NT2/D1 (cell line): Measurements from ENCODE around the gene FARSB.
A peak's percentile ranks its signal among the peaks of the same experiment; 100 is the strongest.

ENCODE experiments used
- DNase-seq: peaks from one replicate; pipeline ENCODE4 v3.0.0-alpha.2; 2011; ENCODE audit warnings: low read depth, low spot score
- H3K27me3 ChIP-seq: 2 replicates; pipeline ENCODE4 v1.6.0; 2011; ENCODE audit warnings: mild to moderate bottlenecking; ENCODE audit not compliant: insufficient read length, insufficient read depth
- H3K36me3 ChIP-seq: 2 replicates; pipeline ENCODE4 v1.6.1; 2011; ENCODE audit warnings: mild to moderate bottlenecking, low read length, mixed read lengths; ENCODE audit not compliant: insufficient read depth, insufficient read length
- H3K4me1 ChIP-seq: 2 replicates; pipeline ENCODE4 v1.5.1; 2011; ENCODE audit not compliant: insufficient read depth, insufficient read length
- H3K4me3 ChIP-seq: 2 replicates; pipeline ENCODE4 v1.5.1; 2011; ENCODE audit warnings: low read depth; ENCODE audit not compliant: insufficient read length
- H3K9ac ChIP-seq: 2 replicates; pipeline ENCODE4 v1.6.0; 2011; ENCODE audit warnings: low read depth; ENCODE audit not compliant: insufficient read length
- H3K9me3 ChIP-seq: 2 replicates; pipeline ENCODE4 v1.5.1; 2011; ENCODE audit warnings: mild to moderate bottlenecking, low read length; ENCODE audit not compliant: insufficient read depth
- SUZ12 ChIP-seq: IDR thresholded peaks from 2 replicates; pipeline ENCODE4 v1.6.1; 2011; ENCODE audit not compliant: insufficient read length, insufficient read depth; ENCODE audit errors: extremely low read depth
- YY1 ChIP-seq: IDR thresholded peaks from 2 replicates; pipeline ENCODE4 v1.6.1; 2011; ENCODE audit not compliant: insufficient read length, insufficient read depth
- ZNF274 ChIP-seq: IDR thresholded peaks from 2 replicates; pipeline ENCODE4 v1.6.1; 2011; ENCODE audit warnings: mild to moderate bottlenecking, low read depth, low read length

Gene FARSB

GRCh38 chr2:222568865-222569264, 87.0 kb downstream of the FARSB start:
- H3K9me3 ChIP-seq: no peaks in the 10 kb centered on the region
- H3K36me3 ChIP-seq: peaks cover 66% of the 10 kb centered on the region
- H3K27me3 ChIP-seq: no peaks in the 10 kb centered on the region
- no peak for TF ChIP-seq YY1
- TF ChIP-seq SUZ12: no peak
- no peak for TF ChIP-seq ZNF274
- no peak for DNase-seq
- H3K4me1 ChIP-seq: peaks cover 3% of the 10 kb centered on the region
- H3K4me3 ChIP-seq: no peak overlapping the region
- H3K9ac ChIP-seq: no peak overlapping the region

- peaks cover 52% of the 10 kb centered on the region for H3K36me3 ChIP-seq
- H3K9me3 ChIP-seq: no peaks in the 10 kb centered on the region
- H3K9ac ChIP-seq: no peak overlapping the region
- no peak for DNase-seq
- TF ChIP-seq SUZ12: no peak
- no peak for TF ChIP-seq YY1
- TF ChIP-seq ZNF274: no peak
- no peaks in the 10 kb centered on the region for H3K27me3 ChIP-seq
- peaks cover 5% of the 10 kb centered on the region for H3K4me1 ChIP-seq
- H3K4me3 ChIP-seq: no peak overlapping the region
Measured at GRCh38 chr2:222566229-222566628, 89.7 kb downstream of the FARSB start.

DNA sequence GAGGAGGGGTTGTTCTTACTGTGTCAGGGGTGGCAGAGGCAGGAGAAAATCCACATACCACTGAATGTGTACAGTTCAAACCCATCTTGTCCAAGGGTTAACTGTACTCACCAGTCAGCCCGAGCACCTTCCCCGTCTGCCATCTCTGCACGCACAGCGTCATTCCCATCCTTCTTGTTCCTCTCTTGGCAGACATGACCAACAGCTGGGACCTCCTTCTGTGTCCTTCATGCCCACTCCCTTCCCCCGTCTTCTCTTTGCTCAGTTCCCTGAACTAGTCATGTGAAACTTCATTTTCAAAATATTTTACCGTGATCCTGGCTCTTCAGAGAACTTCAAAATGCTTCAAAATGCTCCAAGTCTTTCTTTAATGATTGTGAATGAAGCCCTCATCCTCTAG, 92.0 kb downstream of the FARSB start:
- peaks cover 33% of the 10 kb centered on the region for H3K36me3 ChIP-seq
- TF ChIP-seq SUZ12 (no peak), ZNF274 (no peak), YY1 (no peak)
- H3K4me3 ChIP-seq: no peak overlapping the region
- peaks cover 3% of the 10 kb centered on the region for H3K4me1 ChIP-seq
- no peak overlapping the region for H3K9ac ChIP-seq
- no peaks in the 10 kb centered on the region for H3K27me3 ChIP-seq
- no peaks in the 10 kb centered on the region for H3K9me3 ChIP-seq
- DNase-seq: no peak

DNA sequence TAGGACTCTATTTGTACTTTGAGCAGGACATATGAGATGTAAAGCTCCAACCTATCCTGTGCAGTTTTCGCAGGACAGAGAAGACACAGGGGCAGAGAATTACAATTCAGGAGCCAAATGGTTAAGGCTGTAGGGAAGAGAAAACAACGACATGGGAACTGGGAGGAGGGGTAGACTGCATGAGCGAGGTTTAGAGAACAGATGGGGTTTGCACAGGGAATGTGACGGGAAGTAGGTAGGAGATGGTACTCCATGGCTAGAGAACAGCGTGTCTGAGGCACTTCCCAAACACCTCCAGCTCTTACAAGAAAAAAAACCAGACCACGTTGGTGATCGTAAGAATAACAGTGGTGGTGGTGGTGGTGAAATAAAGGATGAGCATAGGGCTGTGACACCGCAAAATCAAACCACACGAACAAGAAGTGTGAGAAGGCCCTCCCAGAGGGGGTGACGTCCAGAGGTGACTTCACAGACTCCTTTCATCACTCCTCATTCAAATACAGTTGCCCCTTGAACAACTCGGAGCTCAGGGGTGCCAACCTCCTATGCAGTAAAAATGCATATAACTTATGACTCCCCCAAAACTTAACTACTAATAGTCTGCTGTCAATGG, 92.7 kb downstream of the FARSB start:
- TF ChIP-seq YY1 (no peak), SUZ12 (no peak), ZNF274 (no peak)
- DNase-seq: no peak
- no peak overlapping the region for H3K9ac ChIP-seq
- no peaks in the 10 kb centered on the region for H3K27me3 ChIP-seq
- no peak overlapping the region for H3K4me3 ChIP-seq
- peaks cover 27% of the 10 kb centered on the region for H3K36me3 ChIP-seq
- no peaks in the 10 kb centered on the region for H3K9me3 ChIP-seq
- peaks cover 2% of the 10 kb centered on the region for H3K4me1 ChIP-seq

DNA sequence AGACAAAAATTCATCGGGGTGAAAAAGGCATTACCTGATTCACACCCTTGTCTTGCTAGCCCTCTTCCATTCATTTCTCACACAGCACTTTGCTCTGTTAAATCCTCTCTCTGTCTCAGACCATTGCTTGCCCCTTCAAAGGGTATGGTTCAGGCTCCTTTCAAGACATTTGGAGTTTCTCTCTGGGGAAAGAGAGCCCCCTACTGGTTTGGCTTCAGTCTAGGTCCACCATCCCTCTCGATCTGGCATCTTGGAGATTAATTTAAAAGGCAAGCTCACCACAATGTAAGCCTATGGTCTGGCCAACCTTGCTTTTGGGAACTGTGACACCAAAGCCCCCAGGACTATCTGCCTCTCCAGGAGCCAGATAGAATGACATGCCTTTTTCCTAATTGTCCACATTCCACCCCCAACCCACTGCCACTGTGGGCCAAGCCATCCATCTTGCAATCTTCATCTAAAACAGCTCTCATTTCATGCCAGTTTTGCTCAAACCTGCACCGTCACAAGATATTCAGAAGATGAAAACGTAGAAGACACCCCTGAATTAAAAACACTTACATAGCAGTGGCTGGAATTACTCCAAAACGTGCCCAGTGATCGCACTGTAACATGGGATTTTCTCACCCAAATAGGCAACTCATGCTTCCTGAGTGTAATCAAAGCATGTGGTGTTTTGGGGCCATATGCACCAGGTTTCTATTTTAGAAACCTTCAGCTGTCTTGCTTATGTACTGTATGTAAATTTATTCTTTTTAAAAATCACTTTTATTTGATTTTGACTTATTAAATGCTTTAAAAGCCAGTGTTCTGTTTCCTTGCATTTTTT, 93.9 kb downstream of the FARSB start:
- Histone ChIP-seq H3K9me3 (no peaks in the 10 kb centered on the region), H3K4me1 (peaks cover 2% of the 10 kb centered on the region), H3K4me3 (no peak overlapping the region), H3K9ac (no peak overlapping the region), H3K27me3 (no peaks in the 10 kb centered on the region), H3K36me3 (peaks cover 15% of the 10 kb centered on the region)
- DNase-seq: peak; percentile 74
- no peak for TF ChIP-seq ZNF274
- no peak for TF ChIP-seq SUZ12
- no peak for TF ChIP-seq YY1

DNA sequence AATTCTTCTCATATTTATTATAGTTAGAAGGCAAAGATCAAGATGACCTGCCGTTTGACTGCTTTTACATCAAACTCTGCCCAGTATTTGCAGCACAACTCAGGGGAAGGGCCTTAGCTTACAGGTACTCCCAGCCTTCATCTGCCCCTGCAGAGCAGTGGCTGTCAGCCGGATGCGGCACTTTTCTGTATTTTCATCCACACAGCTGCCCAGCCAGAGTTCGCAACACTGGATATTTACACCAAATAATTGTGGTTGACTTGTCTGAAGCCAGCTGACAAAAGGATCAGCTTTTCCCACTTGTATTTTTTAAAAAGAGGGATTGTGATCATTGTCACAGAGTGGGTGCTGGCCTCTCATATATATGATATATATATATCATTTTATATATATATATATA, 94.7 kb downstream of the FARSB start:
- no peak overlapping the region for H3K9ac ChIP-seq
- peaks cover 2% of the 10 kb centered on the region for H3K4me1 ChIP-seq
- no peaks in the 10 kb centered on the region for H3K9me3 ChIP-seq
- H3K4me3 ChIP-seq: no peak overlapping the region
- no peak for DNase-seq
- no peaks in the 10 kb centered on the region for H3K27me3 ChIP-seq
- no peak for TF ChIP-seq YY1
- TF ChIP-seq ZNF274: no peak
- no peak for TF ChIP-seq SUZ12
- H3K36me3 ChIP-seq: peaks cover 12% of the 10 kb centered on the region

GRCh38 chr2:222554517-222554916, 101.4 kb downstream of the FARSB start:
- no peaks in the 10 kb centered on the region for H3K27me3 ChIP-seq
- peaks cover 5% of the 10 kb centered on the region; the same call in 1 of the 2 replicates for H3K9me3 ChIP-seq
- no peak overlapping the region for H3K9ac ChIP-seq
- H3K36me3 ChIP-seq: no peaks in the 10 kb centered on the region
- DNase-seq: no peak
- no peak overlapping the region for H3K4me3 ChIP-seq
- no peaks in the 10 kb centered on the region for H3K4me1 ChIP-seq
- TF ChIP-seq SUZ12 (no peak), ZNF274 (no peak), YY1 (no peak)
